Activated naive CD4-positive, alpha-beta T cell treated with anti-CD3 and anti-CD28 coated beads, Interleukin-2, amount 50 U/mL, for 16 hours (primary cell): ENCODE data around the gene PMIS2.
"Not testable (repeated sequence)": the region's sequence is repeated elsewhere in the genome, so short reads cannot be mapped to it uniquely, and the experiment has no call there.

Source experiments
- DNase-seq: peaks from one replicate; pipeline ENCODE4 v3.0.0-alpha.2; 2020

Gene PMIS2

GRCh38 chr19:35595026-35595425, 9.1 kb downstream of the PMIS2 start:
- not testable (repeated sequence) for DNase-seq

- no peak for DNase-seq
Measured at GRCh38 chr19:35595928-35596327, 10.0 kb downstream of the PMIS2 start.

- DNase-seq, result no peak
Measured at GRCh38 chr19:35596366-35596999, 10.5 kb downstream of the PMIS2 start.

- no peak for DNase-seq
Measured at GRCh38 chr19:35601971-35602370, 16.0 kb downstream of the PMIS2 start.

GRCh38 chr19:35604436-35604835, 18.5 kb downstream of the PMIS2 start:
- DNase-seq, result not testable (repeated sequence)

GRCh38 chr19:35607170-35607569, 21.2 kb downstream of the PMIS2 start:
- DNase-seq, result not testable (repeated sequence)

- no peak for DNase-seq
Measured at GRCh38 chr19:35607661-35608060, 21.7 kb downstream of the PMIS2 start.

- no peak for DNase-seq
Measured at GRCh38 chr19:35608251-35608650, 22.3 kb downstream of the PMIS2 start.

GRCh38 chr19:35609851-35610353, 23.9 kb downstream of the PMIS2 start:
- DNase-seq, result peak; percentile 25

- DNase-seq, result no peak
Measured at GRCh38 chr19:35612224-35612558, 26.2 kb downstream of the PMIS2 start.

GRCh38 chr19:35612559-35613321, 26.8 kb downstream of the PMIS2 start, which contains the start of gene HAUS5:
TSS of gene HAUS5 (plus strand) at chr19:35612735. CDS start at chr19:35612795, 60 bp downstream.
- DNase-seq, result peak; percentile 93

GRCh38 chr19:35613574-35613973, 27.6 kb downstream of the PMIS2 start:
- no peak for DNase-seq

GRCh38 chr19:35615036-35615435, 29.1 kb downstream of the PMIS2 start:
- DNase-seq, result no peak

- no peak for DNase-seq
Measured at GRCh38 chr19:35618857-35619256, 32.9 kb downstream of the PMIS2 start.

- no peak for DNase-seq
Measured at GRCh38 chr19:35619290-35619923, 33.4 kb downstream of the PMIS2 start.

- DNase-seq, result no peak
Measured at GRCh38 chr19:35620001-35620400, 34.0 kb downstream of the PMIS2 start.

- no peak for DNase-seq
Measured at GRCh38 chr19:35621708-35622107, 35.7 kb downstream of the PMIS2 start.

GRCh38 chr19:35622750-35623149, 36.8 kb downstream of the PMIS2 start:
- no peak for DNase-seq

GRCh38 chr19:35623327-35624010, 37.5 kb downstream of the PMIS2 start:
- DNase-seq, result peak; percentile 1

GRCh38 chr19:35628264-35628564, 42.2 kb downstream of the PMIS2 start:
- no peak for DNase-seq

GRCh38 chr19:35628565-35629331, 42.8 kb downstream of the PMIS2 start, which contains the start of gene RBM42:
TSS of gene RBM42 (plus strand) at chr19:35629036. CDS start at chr19:35629154, 118 bp downstream.
- DNase-seq, result peak; percentile 95

- no peak for DNase-seq
Measured at GRCh38 chr19:35629332-35629633, 43.3 kb downstream of the PMIS2 start.
